Measurements from ENCODE around the gene NINL.
"Not testable (repeated sequence)": the region's sequence is repeated elsewhere in the genome, so short reads cannot be mapped to it uniquely, and the experiment has no call there.

The NINL gene

DNA sequence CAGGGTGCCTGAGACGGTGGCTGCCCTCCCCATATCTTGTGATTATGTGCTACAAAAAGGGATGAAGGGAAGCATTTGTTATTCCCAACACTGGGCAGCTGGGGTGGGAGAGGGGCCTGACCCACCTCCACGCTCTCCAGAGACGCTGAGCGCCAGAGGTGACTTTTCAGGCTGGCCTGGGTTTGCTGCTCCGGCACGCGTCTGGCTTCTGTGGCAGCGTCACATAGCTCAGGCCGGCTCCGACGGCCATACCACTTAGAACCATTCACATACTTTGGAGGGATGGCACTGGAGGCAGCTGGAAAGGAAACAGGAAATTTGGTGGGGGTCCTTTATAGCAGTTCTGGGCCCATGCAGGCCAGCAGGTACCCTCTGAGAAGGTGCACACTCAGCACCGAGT, 72.6 kb downstream of the NINL start:
- no peak overlapping the region for H3K27ac Mint-ChIP-seq
- H3K4me3 Mint-ChIP-seq = no peak overlapping the region
- peaks cover 44% of the 10 kb centered on the region for H3K36me3 Mint-ChIP-seq
- H3K27me3 Mint-ChIP-seq = no peaks in the 10 kb centered on the region
- no peaks in the 10 kb centered on the region for H3K4me1 Mint-ChIP-seq (ENCODE audit: low read depth)
- H3K9me3 Mint-ChIP-seq (ENCODE audit: low read depth) = peaks cover 24% of the 10 kb centered on the region

GRCh38 chr20:25511183-25511582, 74.1 kb downstream of the NINL start:
- Mint-ChIP-seq H3K36me3 (peaks cover 34% of the 10 kb centered on the region), H3K27ac (no peak overlapping the region), H3K4me3 (no peak overlapping the region), H3K9me3 (ENCODE audit: low read depth) (peaks cover 24% of the 10 kb centered on the region), H3K27me3 (no peaks in the 10 kb centered on the region), H3K4me1 (ENCODE audit: low read depth) (no peaks in the 10 kb centered on the region)

GRCh38 chr20:25510721-25511120, 74.6 kb downstream of the NINL start:
- H3K4me3 Mint-ChIP-seq = no peak overlapping the region
- H3K27me3 Mint-ChIP-seq = no peaks in the 10 kb centered on the region
- peaks cover 31% of the 10 kb centered on the region for H3K36me3 Mint-ChIP-seq
- peaks cover 24% of the 10 kb centered on the region for H3K9me3 Mint-ChIP-seq (ENCODE audit: low read depth)
- no peaks in the 10 kb centered on the region for H3K4me1 Mint-ChIP-seq (ENCODE audit: low read depth)
- no peak overlapping the region for H3K27ac Mint-ChIP-seq

- Mint-ChIP-seq H3K9me3 (ENCODE audit: low read depth) (peaks cover 21% of the 10 kb centered on the region), H3K4me1 (ENCODE audit: low read depth) (no peaks in the 10 kb centered on the region), H3K4me3 (no peak overlapping the region), H3K27ac (no peak overlapping the region), H3K36me3 (peaks cover 27% of the 10 kb centered on the region), H3K27me3 (no peaks in the 10 kb centered on the region)
Observed at GRCh38 chr20:25510202-25510601, 75.1 kb downstream of the NINL start.

- Mint-ChIP-seq H3K9me3 (ENCODE audit: low read depth) (peaks cover 14% of the 10 kb centered on the region), H3K4me1 (ENCODE audit: low read depth) (no peaks in the 10 kb centered on the region), H3K27me3 (no peaks in the 10 kb centered on the region), H3K4me3 (no peak overlapping the region), H3K36me3 (peaks cover 22% of the 10 kb centered on the region), H3K27ac (no peak overlapping the region)
Observed at GRCh38 chr20:25509084-25509483, 76.2 kb downstream of the NINL start.

DNA sequence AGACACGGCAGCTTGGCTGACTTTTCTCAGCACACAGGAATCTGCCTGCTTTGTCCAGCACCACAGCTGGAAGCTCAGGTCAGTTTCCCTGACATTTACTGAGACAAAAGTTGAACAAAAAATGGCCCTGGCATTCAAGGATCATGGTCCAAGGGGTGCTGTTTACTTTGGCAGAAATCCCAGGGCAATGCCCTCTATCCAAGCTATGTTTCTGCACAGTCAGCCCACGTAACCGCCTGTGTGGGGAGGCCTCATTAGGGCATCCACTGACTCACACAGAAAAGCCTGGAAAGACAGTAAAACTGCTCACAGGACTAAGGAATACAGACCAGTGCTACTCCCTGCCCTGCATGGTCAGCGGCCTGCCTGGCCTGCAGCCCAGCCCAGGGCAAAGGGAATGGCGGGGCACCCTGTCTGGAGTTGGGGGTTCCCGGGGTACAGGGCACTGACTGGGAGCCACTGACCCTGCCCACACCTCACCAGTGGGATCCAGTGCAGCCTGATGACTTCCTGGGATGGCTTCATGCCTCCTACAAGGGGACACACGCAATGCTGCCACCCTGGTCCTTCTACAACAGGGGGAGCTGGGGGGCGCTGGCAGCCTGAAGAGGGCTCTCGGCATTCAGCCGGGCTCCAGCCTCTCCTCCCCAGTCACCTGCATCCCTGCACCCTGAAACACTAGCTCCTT, 77.1 kb downstream of the NINL start:
- H3K9me3 Mint-ChIP-seq (ENCODE audit: low read depth) = peaks cover 7% of the 10 kb centered on the region
- no peaks in the 10 kb centered on the region for H3K27me3 Mint-ChIP-seq
- peaks cover 16% of the 10 kb centered on the region for H3K36me3 Mint-ChIP-seq
- H3K4me3 Mint-ChIP-seq = no peak overlapping the region
- H3K27ac Mint-ChIP-seq = no peak overlapping the region
- H3K4me1 Mint-ChIP-seq (ENCODE audit: low read depth) = no peaks in the 10 kb centered on the region

GRCh38 chr20:25507385-25508082, 77.8 kb downstream of the NINL start:
- Mint-ChIP-seq H3K27ac (no peak overlapping the region), H3K36me3 (peaks cover 11% of the 10 kb centered on the region), H3K27me3 (no peaks in the 10 kb centered on the region), H3K9me3 (ENCODE audit: low read depth) (peaks cover 3% of the 10 kb centered on the region), H3K4me3 (no peak overlapping the region), H3K4me1 (ENCODE audit: low read depth) (no peaks in the 10 kb centered on the region)

DNA sequence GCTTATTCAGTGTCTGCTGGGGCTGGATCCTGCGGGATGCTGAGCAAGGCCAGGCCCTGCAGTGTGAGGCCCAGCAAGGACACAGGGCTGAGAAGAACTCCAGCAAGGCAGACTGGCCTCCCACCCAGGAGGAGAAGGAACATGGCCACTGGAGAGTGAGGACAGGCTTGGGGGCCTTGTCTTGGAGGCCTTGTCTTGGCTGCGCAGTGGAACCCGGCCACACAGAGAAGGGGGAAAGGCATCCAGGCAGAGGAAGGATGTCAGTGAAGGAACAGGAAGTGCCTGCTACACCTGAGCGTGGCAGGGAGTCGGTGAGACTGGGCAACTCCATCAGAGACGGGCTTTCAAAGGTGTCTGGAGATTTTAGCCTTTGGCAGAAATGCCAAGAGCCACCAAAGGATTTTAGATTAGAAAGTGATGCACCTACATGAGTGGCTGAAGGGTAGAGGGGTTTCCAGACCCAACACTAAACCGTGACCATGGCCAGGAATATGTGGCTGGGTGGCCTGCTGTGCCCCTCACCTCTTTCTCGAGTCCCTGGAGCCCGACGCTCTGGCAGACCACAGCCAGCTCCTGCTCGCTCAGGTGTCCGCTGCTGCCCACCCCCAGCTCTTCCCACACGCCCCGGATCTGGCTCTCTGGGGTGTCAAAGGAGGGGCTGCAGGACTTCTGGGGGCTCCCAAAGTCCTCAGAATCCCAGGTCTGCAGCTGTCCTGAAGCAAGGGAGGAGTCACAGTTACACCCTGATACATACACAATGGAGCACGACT, 80.8 kb downstream of the NINL start:
- Mint-ChIP-seq H3K27ac (no peak overlapping the region), H3K4me1 (ENCODE audit: low read depth) (no peaks in the 10 kb centered on the region), H3K27me3 (no peaks in the 10 kb centered on the region), H3K4me3 (no peak overlapping the region), H3K36me3 (peaks cover 5% of the 10 kb centered on the region), H3K9me3 (ENCODE audit: low read depth) (peaks cover 3% of the 10 kb centered on the region)

DNA sequence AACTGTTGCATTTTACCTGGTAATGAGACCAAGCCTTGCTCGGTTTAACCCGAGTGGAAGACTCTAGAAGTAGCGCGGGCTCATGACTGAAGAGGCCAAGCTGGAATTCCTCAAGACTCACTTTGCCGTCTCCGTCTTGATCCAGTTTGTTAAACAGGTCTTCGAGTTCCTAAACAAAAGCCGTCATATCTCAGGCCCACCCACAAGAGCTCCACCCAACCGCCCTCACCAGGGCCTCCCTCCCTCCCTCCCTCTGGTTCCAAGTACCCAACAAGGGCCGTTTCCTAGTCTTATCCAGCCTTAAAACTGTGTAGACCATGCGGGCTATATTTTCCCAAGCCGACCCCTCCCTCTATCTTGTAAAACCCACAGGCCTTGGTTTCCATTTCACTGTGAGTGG, 81.4 kb downstream of the NINL start:
- Mint-ChIP-seq H3K27ac (no peak overlapping the region), H3K4me1 (ENCODE audit: low read depth) (no peaks in the 10 kb centered on the region), H3K27me3 (no peaks in the 10 kb centered on the region), H3K4me3 (no peak overlapping the region), H3K36me3 (peaks cover 4% of the 10 kb centered on the region), H3K9me3 (ENCODE audit: low read depth) (peaks cover 2% of the 10 kb centered on the region)

- not testable (repeated sequence) for H3K36me3 Mint-ChIP-seq; H3K4me3 Mint-ChIP-seq; H3K4me1 Mint-ChIP-seq (ENCODE audit: low read depth)
Observed at GRCh38 chr20:25503051-25503639, 82.2 kb downstream of the NINL start.

GRCh38 chr20:25500880-25501351, 84.4 kb downstream of the NINL start:
- no peaks in the 10 kb centered on the region for H3K36me3 Mint-ChIP-seq
- H3K4me3 Mint-ChIP-seq = no peak overlapping the region
- H3K27ac Mint-ChIP-seq = no peak overlapping the region
- H3K9me3 Mint-ChIP-seq (ENCODE audit: low read depth) = no peaks in the 10 kb centered on the region
- H3K27me3 Mint-ChIP-seq = no peaks in the 10 kb centered on the region
- H3K4me1 Mint-ChIP-seq (ENCODE audit: low read depth) = no peaks in the 10 kb centered on the region

More at GRCh38 chr20:25503051-25503639, 82.2 kb downstream of the NINL start:
- H3K27me3 Mint-ChIP-seq; H3K9me3 Mint-ChIP-seq (ENCODE audit: low read depth); H3K27ac Mint-ChIP-seq: not testable (repeated sequence)

DNA sequence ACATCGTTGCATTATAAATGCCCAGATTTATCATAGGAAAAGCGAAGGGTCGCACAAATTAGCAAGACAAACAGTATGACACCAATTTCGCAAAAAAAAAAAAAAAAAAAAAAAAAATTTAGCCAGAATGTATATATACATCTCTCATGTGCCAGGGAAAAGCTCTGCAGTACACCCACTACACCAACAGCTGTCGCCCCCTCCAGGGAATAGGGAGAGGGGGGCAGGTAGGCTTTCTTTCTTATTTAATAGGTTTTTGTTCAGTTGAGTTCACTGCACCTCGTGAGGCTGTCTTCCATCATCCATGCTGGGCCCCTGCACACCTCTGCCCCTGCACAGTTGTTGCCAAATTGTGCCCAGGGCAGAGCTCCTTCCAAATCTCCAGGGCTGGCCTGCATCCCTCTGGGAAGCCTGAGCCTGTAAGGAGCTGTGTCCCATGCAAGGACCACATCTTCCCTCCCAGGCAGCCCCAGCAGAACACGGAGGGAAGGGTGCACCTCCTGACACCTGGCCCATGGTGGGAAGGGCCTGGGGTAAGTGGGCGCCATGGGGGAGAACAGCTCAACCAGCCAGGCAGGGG, 85.4 kb downstream of the NINL start:
- Mint-ChIP-seq H3K27ac (no peak overlapping the region), H3K36me3 (no peaks in the 10 kb centered on the region)

DNA sequence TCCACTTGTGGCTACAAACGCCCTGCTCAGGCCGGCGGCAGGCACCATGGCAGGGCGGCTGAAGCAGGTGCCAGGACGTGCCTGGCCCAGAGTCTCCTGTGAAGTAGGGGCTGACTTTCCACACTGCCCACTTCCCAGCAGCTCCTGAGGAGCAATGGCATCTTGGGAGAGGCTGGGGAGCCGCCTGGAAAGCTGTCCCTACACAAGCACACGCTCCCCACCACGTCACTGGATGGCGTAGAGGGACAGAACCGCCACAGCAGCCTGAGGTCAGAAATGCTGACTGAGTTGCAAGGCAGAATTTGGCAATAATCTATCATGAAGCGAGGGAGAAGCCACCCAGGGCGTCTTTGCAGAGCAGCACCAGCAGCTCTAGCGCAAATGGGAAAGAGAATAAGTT, 86.3 kb downstream of the NINL start:
- Mint-ChIP-seq H3K27me3 (no peaks in the 10 kb centered on the region), H3K9me3 (ENCODE audit: low read depth) (no peaks in the 10 kb centered on the region), H3K36me3 (no peaks in the 10 kb centered on the region), H3K27ac (no peak overlapping the region), H3K4me3 (no peak overlapping the region), H3K4me1 (ENCODE audit: low read depth) (no peaks in the 10 kb centered on the region)

More for the DNA sequence above, 85.4 kb downstream of the NINL start:
- no peaks in the 10 kb centered on the region for H3K4me1 Mint-ChIP-seq (ENCODE audit: low read depth)
- H3K27me3 Mint-ChIP-seq = no peaks in the 10 kb centered on the region
- no peaks in the 10 kb centered on the region for H3K9me3 Mint-ChIP-seq (ENCODE audit: low read depth)
- no peak overlapping the region for H3K4me3 Mint-ChIP-seq

- H3K36me3 Mint-ChIP-seq = no peaks in the 10 kb centered on the region
- no peaks in the 10 kb centered on the region for H3K9me3 Mint-ChIP-seq (ENCODE audit: low read depth)
- H3K4me1 Mint-ChIP-seq (ENCODE audit: low read depth) = no peaks in the 10 kb centered on the region
- H3K27ac Mint-ChIP-seq = no peak overlapping the region
- H3K4me3 Mint-ChIP-seq = no peak overlapping the region
- H3K27me3 Mint-ChIP-seq = no peaks in the 10 kb centered on the region
Observed at GRCh38 chr20:25498280-25498606, 87.1 kb downstream of the NINL start.
